ENCODE measurements around the gene HIP1.
"Not testable (repeated sequence)": the region's sequence is repeated elsewhere in the genome, so short reads cannot be mapped to it uniquely, and the experiment has no call there.

HIP1 gene

DNA sequence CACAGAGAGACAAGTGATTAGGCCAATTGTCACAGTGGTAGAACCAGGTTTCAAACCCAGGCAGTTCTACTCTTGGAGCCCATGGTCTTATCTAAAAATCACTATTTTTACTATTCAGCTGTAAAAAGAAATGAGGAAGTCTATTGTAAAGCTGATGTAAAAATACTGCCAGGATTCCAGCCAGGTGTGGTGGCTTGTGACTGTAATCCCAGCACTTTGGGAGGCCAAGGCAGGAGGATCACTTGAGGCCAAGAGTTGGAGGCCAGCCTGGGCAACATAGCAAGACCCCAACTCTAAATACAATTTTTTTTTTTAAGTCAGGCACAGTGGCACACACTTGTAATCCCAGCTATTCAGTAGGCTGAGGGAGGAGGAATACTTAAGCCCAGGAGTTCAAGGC is 40.4 kb downstream of the HIP1 start:
- TF ChIP-seq CTCF (IDR thresholded peaks at IDR 0.05; ENCODE audit: low read depth, low read length), result no peak

DNA sequence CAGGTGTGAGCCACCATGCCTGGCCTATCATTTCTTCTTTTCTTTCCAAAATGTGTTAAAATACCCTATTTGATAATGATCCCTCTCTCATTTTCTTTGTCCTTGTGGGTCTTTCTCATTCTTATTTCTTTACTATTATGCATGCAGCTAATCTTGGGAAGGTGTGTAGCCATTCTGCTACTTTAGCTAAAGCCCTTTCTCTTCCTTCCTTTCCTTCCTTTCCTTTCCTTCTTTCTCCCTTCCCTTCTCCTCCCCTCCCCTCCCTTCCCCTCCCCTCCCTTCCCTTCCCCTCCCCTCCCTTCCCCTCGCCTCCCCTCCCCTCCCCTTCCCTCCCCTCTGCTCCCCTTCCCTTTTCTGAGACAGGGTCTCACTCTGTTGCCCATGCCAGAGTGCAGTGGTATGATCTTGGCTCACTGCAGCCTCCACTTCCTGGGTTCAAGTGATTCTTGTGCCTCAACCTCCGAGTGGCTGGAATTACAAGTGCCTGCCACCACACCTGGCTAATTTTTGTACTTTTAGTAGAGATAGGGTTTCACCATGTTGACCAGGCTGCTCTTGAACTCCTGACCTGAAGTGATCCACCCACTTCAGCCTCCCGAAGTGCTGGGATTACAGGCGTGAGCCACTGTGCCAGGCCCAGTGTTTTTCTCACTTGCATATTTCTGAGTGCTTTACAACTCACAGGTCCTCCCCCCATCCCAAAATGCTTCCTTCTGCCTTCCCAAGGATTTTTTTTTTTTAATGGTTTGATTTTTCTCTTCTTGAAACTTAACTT is 42.3 kb downstream of the HIP1 start:
- H3K4me3 ChIP-seq (ENCODE audit: low read depth, low read length), result no peak overlapping the region
- no peak for TF ChIP-seq CTCF (IDR thresholded peaks at IDR 0.05; ENCODE audit: low read depth, low read length)

More for the DNA sequence above, 40.4 kb downstream of the HIP1 start:
- no peak overlapping the region for H3K4me3 ChIP-seq (ENCODE audit: low read depth, low read length)

- H3K4me3 ChIP-seq (ENCODE audit: low read depth, low read length), result no peak overlapping the region
- TF ChIP-seq CTCF (IDR thresholded peaks at IDR 0.05; ENCODE audit: low read depth, low read length), result no peak
These were observed 43.9 kb downstream of the HIP1 start for GRCh38 chr7:75694638-75695399.

DNA sequence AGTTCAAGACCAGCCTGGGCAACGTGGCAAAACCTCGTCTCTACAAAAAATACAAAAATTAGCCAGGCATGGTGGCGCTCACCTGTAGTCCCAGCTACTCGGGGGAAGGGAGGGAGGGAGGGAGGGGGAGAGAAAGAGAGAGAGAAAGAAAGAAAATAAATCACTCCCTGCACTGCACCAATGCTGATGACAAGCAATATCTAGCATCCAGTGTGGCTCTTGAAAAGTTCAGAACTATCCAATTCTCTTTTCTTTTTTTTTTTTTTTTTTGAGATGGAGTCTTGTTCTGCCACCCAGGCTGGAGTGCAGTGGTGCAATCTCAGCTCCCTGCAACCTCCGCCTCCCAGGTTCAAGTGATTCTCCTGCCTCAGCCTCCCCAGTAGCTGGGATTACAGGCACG is 45.1 kb downstream of the HIP1 start:
- not testable (repeated sequence) for H3K4me3 ChIP-seq (ENCODE audit: low read depth, low read length)

DNA sequence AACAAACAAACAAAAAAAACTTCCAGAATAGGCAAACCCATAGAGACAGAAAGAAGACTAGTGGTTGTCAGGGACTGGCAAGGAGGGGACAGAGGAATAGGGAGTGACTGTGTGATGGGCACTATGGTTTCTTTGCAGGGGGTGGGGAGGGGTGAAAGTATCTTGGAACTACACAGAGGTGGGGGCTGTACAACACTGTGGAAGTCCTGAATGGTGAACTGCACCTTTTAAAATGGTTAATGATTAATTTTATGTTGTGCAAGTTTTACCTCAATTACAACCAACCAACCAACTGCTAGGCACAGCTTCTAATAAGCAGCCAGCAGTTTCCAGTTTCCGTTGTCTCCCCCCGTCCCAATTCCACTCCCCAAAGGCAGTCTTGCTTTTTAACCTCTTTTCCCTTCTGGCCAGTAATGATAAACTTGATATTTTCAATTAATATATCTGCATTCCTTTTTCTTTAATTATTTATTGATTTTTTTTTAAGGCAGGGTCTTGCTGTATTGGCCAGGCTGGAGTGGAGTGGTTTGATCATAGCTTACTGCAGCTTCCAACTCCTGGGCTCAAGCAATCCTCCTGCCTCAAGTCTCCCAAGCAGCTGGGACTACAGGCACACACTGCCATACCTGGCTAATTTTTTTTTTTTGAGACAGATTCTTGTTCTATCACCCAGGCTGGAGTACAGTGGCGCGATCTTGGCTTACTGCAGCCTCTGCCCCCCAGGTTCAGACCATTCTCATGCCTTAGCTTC is 46.8 kb downstream of the HIP1 start:
- H3K4me3 ChIP-seq (ENCODE audit: low read depth, low read length), result no peak overlapping the region
- no peak for TF ChIP-seq CTCF (IDR thresholded peaks at IDR 0.05; ENCODE audit: low read depth, low read length)

DNA sequence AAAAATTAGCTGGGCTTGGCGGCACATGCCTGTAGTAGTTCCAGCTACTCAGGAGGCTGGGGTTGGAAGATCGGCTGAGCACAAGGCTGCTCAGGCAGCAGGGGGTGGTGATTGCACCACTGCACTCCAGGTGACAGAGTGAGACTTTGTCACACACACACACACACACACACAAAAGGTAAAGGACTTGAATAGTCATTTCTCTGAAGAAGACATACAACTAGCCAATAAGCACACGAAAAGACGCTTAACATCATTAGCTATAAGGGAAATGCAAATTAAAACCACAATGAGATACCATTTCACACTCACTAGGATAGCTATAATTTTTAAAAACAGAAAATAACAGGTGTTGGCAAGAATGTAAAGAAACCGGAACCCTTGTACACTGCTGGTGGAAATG is 48.6 kb downstream of the HIP1 start:
- H3K4me3 ChIP-seq (ENCODE audit: low read depth, low read length), result no peak overlapping the region
- no peak for TF ChIP-seq CTCF (IDR thresholded peaks at IDR 0.05; ENCODE audit: low read depth, low read length)

DNA sequence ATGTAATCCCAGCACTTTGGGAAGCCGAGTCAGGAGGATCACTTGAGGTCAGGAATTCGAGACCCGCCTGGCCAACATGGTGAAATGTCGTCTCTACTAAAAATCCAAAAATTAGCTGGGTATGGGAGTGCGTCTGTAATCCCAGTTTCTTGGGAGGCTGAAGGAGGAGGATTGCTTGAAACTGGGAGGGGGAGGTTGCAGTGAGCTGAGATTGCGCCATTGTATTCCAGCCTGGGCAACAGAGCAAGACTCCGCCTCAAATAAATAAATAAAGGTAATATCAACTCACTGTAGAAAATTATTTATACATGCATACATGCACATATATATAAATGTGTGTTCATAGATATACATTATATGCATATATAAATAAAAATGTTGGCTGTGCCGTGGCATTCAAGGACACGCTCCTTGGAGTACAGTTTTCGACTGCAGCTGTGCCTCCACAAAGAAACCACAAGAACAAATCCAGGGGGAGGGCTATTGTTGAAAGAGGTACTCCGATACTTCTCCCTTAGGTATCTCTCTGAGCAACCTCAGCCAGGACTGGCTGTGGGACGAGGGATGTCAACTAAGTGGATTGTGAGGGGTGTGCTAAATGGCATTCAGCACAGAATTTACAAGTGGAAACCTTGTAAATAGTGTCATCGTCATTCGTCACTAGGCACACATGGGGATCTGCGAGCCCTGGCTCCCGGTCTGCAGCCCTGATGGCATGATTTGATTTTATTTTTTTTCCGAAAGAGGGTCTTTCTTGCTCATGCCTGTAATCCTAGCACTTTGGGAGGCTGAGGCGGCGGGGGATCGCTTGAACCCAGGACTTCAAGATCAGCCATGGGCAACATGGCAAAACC is 49.3 kb downstream of the HIP1 start:
- no peak for TF ChIP-seq CTCF (IDR thresholded peaks at IDR 0.05; ENCODE audit: low read depth, low read length)
- H3K4me3 ChIP-seq (ENCODE audit: low read depth, low read length), result no peak overlapping the region
